ENCODE measurements around the gene HNRNPA2B1.
"Not testable (repeated sequence)": the region's sequence is repeated elsewhere in the genome, so short reads cannot be mapped to it uniquely, and the experiment has no call there.

HNRNPA2B1 gene

DNA sequence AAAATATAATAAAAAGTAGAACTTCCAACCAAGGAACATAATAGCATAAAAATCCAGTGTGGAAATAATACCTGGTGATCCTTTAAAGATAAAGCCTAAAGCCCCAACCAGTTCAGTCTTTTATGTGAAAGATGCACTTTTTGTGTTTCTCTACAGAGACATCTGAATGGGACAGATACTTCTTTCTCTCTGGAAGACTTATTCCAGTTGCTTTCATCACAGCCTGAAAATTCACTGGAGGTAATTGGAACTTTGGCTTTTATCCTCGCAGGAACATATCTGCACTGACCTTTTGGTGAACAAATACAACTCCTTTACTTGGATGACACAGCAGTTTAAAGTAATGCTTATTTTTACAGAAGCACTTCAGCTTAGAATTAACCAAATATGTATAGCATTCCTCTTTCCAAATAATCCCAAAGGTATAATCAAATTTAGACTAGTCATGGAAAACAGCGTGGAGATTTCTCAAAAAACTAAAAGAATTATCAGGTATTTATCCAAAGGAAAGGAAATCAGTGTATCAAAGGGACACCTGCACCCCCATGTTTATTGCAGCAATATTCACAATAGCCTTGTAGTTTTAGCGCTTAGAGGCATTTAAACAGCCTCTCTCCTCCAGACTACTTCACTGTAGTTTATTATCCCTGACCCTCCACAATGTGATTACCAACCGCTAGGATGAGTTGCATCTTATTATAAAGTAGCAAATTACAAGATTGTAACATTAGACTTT lies 16.8 kb downstream of the HNRNPA2B1 start:
- DNase-seq = no peak

DNA sequence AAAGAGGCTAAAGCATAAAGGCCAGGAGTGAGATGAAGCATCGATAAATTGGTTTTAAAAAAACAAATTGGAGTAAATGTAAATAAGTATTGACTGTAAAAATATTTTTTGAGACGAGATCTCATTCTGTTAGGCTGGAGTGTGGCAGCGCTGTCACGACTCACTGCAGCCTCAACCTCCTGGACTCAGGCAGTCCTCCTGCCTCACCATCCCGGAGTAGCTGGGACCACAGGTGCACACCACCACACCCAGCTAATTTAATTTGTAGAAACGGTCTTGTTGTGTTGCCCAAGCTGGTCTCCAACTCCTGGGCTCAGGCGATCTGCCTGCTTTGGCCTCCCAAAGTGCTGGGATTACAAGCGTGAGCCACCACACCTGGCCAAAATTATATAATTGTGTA lies 17.8 kb downstream of the HNRNPA2B1 start:
- no peak for DNase-seq

DNA sequence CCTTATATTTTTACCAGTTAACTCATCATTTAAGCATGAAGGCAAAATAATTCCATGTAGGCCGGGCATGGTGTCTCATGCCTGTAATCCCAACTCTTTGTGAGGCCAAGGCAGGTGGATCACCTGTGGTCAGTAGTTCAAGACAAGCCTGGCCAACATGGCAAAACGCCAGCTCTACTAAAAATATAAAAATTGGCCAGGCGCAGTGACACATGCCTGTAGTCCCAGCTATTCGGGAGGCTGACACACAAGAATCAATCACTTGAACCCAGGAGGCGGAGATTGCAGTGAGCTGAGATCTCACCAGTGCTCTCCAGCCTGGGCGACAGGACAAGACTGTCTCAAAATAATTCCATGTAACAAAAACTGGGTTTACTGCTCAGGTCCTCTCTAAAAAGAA lies 18.3 kb downstream of the HNRNPA2B1 start:
- DNase-seq = no peak

DNA sequence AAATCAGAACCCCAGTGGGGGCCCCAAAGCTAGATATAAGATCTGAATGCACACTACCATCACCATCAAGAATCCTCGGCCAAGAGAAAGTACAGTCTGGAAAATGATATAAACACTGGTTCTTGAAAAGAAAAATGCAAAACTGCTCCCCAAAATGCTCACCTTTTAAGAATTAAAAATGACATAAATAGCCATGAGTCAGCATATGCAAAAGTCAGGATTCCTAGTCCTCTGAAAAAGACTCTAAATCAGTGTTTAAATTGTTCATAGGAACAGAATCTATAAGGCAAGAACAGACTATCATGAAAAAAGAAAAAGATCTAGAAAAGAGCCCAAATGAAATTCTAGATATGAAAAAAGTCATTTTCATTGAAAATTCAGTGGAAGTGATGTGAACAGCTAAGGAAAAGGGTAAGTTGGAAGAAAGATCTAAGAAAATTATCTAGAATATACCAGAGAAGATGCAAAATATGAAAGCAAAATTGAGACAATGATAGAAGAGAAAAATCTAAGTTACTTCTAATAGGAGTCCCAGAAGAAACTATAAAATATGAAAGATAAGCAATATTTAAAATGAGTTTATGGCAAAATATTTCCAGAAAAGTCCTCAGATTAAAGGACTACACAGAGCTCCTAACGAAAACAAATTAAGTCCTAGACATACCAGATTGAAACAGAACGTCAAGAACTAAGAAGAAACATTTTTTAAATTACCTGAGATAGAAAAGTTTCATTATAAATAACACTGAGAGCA lies 18.9 kb downstream of the HNRNPA2B1 start:
- no peak for DNase-seq

DNA sequence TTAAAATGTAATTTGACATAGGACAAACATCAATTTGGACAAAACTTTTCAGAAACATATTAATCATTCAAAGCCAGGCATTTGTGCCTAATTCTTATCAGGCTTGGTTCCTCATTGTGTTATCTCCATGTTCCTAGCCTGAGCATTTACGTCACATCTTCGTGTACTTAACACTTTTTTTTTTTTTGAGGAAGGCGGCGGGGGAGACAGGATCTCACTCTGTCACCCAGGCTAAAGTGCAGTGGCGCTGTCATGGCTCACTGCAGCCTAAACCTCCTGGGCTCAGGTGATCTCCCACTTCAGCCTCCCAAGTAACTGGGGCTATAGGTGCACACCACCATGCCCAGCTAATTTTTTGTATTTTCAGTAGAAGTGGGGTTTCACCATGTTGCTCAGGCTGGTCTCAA lies 19.8 kb downstream of the HNRNPA2B1 start:
- DNase-seq = no peak

DNA sequence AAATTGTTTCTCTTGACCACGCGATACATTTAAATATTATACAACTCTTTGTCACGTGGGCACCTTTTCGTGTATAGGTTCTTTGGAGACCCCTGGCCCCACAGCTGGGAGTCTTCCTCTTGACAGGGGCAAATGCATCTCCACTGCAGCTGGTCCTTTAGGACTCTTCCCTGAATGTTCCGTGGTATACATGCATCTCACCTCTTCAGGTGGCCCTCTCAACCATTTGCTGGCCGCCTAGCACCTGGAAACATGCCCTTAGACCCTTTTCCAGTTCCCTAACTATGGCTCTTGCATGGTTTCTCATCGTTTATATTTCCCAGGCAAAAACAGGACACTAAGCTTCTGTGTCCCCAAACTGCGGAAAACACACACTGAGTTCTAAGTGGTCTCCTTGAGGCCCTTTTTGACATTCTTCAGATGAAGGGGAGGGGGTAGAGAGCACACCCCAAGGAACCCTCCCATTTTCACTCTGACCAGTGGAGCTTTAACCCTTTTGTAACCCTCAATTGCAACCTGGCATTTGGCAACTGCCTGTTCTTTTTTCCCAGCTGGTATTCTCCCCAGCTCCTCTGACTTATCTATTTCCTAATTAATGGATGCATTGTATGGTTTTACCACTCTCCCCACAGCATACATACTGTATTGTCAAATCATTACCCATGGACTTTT lies 20.6 kb downstream of the HNRNPA2B1 start:
- DNase-seq = no peak

DNA sequence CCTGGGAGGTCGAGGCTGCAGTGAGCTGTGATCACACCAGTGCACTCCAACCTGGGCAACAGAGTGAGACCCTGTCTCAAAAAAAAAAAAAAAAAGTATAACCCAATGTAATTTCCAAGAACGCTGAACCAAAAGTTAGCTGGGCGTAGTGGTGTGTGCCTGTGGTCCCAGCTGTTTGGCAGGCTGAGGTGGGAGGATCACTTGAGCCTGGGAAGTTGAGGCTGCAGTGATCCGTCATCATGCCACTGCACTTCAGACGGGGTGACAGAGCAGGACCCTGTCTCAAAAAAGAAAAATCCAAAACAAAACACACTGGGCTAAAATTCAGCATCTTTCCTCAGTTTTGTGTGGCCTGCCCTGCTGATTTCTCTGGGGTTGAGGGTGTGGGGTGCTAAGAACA lies 21.1 kb downstream of the HNRNPA2B1 start:
- DNase-seq = no peak

DNA sequence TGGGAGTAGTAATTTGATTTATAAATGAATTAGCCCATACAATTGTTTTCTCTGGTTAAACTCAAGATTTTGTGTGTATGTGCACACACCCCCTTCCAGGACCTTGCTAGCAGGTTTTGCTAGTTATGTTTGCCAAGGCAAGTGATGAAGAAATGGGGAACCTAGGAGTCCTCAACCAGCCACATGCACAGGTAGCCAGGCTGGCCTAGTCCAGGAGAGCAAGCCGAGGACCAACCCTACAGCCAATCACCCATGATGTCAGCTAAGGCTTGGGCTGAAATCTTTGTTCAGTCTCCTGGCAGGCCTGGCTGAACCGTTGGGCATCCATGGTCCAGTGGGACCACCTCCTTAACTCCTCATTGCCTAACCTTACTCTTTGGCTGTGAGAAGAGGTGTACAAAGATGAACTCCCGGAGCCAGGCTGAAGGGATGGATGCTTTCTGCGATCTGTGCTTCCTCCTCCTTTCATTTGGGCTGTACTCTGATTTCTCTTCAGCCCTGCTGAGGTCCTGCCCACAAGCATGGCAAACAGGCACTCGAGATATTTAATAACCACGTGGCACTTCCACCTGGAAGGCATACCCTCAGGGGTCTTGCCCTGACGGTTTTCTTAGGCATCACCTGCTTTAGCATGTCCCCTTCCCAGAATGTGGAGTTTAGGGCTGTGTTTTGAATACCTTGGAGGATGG lies 22.1 kb downstream of the HNRNPA2B1 start:
- no peak for DNase-seq

DNA sequence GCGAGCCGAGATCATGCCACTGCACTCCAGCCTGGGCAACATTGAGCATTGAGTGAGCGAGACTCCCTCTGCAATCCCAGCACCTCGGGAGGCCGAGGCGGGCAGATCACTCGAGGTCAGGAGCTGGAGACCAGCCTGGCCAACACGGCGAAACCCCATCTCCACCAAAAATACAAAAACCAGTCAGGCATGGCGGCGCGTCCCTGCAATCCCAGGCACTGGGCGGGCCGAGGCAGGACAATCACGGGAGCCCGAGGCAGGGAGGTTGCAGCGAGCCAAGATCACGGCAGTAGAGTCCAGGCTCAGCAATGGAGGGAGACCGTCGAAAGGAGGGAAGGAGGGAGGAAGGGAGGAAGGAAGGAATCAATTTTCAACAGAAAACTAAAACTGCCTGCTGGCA lies 23.3 kb downstream of the HNRNPA2B1 start:
- not testable (repeated sequence) for DNase-seq

DNA sequence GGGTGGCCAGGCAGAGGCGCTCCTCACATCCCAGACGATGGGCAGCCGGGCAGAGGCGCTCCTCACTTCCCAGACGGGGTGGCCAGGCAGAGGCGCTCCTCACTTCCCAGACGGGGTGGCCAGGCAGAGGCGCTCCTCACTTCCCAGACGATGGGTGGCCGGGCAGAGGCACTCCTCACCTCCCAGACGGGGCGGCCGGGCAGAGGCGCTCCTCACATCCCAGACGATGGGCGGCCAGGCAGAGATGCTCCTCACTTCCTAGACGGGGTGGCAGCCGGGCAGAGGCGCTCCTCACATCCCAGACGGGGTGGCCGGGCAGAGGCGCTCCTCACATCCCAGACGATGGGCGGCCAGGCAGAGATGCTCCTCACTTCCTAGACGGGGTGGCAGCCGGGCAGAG lies 23.9 kb downstream of the HNRNPA2B1 start:
- not testable (repeated sequence) for DNase-seq

DNA sequence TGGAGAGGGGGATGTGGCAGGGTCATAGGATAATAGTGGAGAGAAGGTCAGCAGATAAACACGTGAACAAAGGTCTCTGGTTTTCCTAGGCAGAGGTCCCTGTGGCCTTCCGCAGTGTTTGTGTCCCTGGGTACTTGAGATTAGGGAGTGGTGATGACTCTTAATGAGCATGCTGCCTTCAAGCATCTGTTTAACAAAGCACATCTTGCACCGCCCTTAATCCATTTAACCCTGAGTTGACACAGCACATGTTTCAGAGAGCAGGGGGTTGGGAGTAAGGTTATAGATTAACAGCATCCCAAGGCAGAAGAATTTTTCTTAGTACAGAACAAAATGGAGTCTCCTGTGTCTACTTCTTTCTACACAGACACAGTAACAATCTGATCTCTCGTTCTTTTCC lies 24.6 kb downstream of the HNRNPA2B1 start:
- DNase-seq = not testable (repeated sequence)

DNA sequence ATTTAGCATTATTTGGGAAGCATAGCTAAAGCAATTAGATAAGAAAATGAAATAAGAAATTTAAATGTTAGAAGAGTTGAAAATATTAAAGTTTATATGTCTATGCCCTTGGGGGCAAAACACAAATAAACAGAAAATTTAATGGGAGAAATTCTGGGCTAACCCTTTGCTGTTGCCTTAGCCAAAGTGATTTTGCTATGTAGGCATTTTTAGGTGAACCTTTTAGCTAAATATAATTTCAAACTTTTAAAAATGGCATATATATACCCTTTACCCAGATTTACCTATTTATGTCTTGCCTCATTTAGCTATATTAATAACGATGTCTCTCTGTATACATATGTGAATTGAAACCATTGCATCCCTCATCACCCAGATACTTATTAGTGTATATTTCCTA lies 28.5 kb downstream of the HNRNPA2B1 start:
- no peak for DNase-seq

DNA sequence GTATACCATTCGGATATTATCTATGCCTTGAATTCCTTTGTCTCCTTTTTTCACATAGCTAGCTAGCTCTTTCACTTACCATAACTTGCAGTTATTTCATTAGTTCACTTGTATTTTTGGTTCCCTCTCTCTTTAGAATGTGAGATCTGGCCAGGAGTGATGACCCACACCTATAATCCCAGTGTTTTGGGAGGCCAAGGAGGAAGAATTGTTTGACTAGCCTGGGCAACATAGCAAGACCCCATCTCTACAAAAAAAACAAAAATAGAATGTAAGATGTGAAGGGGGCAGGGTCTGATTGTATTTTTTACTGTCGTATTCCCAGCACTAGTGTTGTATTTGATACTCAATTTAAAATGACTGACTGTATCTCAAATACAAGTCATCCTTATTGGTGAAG lies 28.9 kb downstream of the HNRNPA2B1 start:
- DNase-seq = no peak

DNA sequence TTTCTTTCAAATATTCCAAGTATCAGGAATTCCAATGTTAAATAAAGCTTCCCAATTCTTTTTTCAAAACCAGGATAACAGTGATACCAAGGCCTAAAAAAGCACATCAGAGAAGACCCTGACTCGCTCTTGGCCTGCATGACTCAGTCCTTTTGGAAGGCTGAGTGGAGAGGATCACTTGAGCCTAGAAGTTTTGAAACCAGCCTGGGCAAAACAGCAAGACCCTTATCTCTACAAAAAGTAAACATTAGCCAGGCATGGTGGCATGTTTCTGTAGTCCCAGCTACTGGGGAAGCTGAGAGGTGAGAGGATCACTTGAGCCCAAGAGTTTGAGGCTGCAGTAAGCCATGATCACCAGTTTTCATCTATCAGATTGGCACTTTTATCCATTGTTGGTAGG lies 29.9 kb downstream of the HNRNPA2B1 start:
- no peak for DNase-seq

DNA sequence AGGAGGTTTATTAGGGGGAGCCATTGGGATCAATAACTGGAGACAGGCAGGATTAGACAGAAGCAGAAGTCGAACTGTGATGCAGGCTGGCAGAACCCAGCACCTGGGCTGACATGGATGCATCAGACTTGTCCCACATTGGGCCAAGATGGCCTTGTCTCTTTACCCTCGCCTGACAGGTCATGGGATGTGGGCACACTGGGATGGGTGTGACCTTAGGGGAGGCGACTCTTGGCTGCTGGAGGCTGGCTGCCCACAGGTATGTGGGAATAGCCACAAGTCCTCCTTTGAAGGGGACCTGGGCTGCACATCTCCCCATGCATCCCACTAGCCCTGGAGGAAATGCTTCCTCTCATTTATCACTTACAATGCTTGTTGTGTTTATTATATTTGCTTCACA lies 31.3 kb downstream of the HNRNPA2B1 start:
- DNase-seq = no peak

DNA sequence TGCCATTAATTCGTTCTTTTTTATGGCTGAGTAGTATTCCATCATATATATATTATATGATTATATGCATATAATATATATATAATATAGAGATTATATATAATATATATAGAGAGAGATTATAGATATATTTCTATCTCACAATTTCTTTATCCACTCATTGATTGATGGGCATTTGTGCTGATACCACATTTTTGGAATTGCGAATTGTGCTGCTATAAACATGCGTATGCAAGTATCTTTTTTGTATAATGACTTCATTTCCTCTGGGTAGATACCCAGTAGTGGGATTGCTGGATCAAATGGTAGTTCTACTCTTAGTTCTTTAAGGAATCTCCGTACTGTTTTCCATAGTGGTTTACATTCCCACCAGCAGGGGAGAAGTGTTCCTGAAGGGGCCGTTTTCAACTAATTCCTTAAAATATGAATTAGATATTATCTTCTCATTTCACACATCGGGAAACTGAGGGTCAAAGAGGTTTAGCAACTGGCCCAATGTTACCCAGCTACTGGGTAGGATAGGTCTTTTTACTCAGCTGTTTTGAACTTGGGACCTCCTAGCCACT lies 32.0 kb downstream of the HNRNPA2B1 start:
- DNase-seq = no peak

DNA sequence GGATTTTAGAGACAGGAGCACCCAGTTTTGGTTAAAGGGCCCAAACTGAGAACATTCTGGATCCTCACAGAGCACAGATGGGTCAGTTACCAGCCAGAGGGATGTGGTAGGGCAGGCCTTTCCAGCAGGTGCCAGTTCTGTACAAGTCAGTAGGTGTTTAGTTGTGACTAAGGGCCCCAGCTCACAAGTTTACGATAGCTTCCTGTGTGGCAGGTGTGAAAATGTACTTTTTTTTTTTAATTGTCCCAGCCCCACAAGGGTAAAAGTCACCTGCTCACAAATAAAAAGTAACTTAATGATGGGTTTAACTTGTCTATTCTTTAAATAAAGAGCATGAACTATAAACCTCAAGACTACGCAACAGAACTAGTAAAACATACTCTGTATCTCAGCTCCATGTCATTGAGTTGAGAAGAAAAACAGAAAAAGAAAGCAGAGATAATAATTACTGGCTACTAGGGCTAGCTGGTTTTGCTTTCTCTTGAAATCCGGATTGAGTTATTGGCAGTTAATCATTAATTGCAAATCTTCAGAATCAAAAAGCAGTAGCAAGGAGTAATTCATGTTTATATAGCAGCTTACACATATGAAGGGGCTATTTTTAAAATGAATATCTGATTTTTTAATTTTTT lies 33.1 kb downstream of the HNRNPA2B1 start:
- DNase-seq = no peak

DNA sequence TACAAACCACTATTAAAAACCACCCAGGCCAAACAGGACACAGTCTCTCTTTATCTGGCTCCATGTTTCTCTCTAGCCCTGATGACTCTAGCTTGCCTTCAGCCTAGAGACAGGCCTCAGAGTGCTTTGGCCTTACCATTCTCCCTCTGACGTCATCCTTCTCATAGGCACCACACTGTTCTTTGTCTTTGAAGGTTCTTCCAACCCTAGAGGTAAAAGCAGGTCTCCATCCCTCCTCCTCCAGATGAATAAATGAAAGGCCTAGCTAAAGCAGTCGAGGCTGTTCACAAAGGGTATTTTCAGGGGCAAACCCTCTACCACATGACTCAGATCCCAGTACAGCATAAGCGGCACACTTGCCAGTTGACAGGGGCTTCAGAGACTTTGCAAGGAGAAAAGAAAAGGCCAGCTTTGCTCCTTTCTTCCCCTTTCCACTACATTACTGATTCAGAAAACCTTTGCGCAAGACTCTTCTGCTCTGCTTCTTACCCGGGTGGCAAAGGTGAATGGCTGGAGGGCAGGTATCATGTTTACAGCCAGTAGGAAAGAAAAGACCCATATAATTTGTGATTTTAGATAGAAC lies 33.8 kb downstream of the HNRNPA2B1 start:
- no peak for DNase-seq

DNA sequence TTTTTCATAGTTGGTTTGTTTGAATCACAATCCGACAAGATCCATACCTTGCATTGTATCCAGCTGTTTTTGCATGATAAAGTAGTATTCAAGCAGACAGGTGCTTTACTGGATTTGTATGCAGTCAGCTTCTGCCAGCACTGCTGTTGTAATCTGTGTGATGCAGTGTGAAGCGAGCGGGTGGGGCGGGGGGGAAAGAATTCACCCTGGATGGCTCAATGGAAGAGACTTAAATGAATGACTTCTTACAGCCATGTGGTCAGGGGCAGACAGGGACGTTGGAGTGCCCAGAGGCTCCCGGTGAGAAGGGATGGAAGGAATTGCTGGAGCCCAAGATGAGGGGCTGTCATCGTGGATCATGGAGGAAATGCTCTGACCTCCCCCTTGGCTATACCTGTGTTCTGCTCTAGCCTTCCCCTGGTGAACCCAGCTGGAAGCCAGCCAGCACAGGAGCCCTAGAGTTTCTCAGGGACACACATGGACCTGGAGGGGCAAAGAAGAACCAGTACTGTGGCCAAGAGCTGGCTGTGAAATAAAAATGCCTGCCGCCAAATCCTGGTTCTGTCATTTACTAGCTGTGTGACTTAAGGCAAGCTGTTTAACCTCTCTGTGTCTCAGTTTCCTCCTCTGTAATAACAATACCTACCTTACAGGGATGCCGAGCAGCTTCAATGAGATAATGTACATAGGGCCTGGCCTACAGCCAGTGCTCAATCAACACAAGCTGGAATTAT lies 34.4 kb downstream of the HNRNPA2B1 start:
- no peak for DNase-seq

DNA sequence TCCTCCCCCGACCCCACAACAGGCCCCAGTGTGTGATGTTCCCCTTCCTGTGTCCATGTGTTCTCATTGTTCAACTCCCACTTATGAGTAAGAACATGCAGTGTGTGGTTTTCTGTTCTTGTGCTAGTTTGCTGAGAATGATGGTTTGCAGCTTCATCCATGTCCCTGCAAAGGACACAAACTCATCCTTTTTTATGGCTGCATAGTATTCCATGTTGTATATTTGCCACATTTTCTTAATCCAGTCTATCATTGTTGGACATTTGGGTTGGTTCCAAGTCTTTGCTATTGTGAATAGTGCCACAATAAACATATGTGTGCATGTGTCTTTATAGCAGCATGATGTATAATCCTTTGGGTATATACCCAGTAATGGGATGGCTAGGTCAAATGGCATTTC lies 36.7 kb downstream of the HNRNPA2B1 start:
- not testable (repeated sequence) for DNase-seq

DNA sequence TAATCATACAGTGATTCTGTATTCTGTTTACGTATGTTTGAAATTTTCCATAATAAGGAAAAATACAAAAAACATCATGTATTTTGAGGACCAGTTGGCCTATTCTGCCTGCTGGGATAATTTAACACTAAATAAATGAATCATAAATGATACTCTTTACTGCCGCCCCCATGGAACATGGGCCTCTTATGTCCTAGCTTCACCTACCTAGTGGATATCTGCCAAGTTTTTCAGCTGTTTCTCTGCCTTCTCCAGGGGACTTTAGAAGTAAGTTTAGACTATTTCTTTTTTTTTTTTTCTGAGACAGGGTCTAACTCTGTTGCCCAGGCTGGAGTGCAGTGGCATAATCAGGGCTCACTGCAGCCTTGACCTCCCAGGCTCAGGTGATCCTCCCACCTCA lies 38.1 kb downstream of the HNRNPA2B1 start:
- no peak for DNase-seq
